Measurements from ENCODE around the gene RAD51C.
A peak's percentile ranks its signal among the peaks of the same experiment; 100 is the strongest.
"Not testable (repeated sequence)": the region's sequence is repeated elsewhere in the genome, so short reads cannot be mapped to it uniquely, and the experiment has no call there.

RAD51C gene

GRCh38 chr17:58684003-58684402 is 8.4 kb upstream of the RAD51C start:
- DNase-seq (ENCODE audit: low spot score) = no peak

GRCh38 chr17:58684462-58684861 is 7.9 kb upstream of the RAD51C start:
- DNase-seq (ENCODE audit: low spot score) = not testable (repeated sequence)

- DNase-seq (ENCODE audit: low spot score) = no peak
Measured at GRCh38 chr17:58686980-58687379, 5.4 kb upstream of the RAD51C start.

- DNase-seq (ENCODE audit: low spot score) = no peak
Measured at GRCh38 chr17:58688521-58688920, 3.9 kb upstream of the RAD51C start.

GRCh38 chr17:58690033-58690432 is 2.4 kb upstream of the RAD51C start:
- not testable (repeated sequence) for DNase-seq (ENCODE audit: low spot score)

GRCh38 chr17:58691701-58692238 is 632 bp upstream of the RAD51C start, which contains the start of gene TEX14:
Gene TEX14, minus strand, starts transcription at chr17:58692045. Its CDS starts 40,044 bp downstream, at chr17:58652001.
- DNase-seq (ENCODE audit: low spot score) = no peak

GRCh38 chr17:58693208-58693607 is 806 bp downstream of the RAD51C start:
- DNase-seq (ENCODE audit: low spot score) = peak; percentile 17

GRCh38 chr17:58693751-58694150 is 1.3 kb downstream of the RAD51C start:
- DNase-seq (ENCODE audit: low spot score) = no peak

GRCh38 chr17:58694302-58694701 is 1.9 kb downstream of the RAD51C start:
- DNase-seq (ENCODE audit: low spot score) = no peak

GRCh38 chr17:58694826-58695225 is 2.4 kb downstream of the RAD51C start:
- DNase-seq (ENCODE audit: low spot score) = no peak

- DNase-seq (ENCODE audit: low spot score) = no peak
Measured at GRCh38 chr17:58699771-58700170, 7.4 kb downstream of the RAD51C start.

- no peak for DNase-seq (ENCODE audit: low spot score)
Measured at GRCh38 chr17:58702045-58702476, 9.7 kb downstream of the RAD51C start.

- no peak for DNase-seq (ENCODE audit: low spot score)
Measured at GRCh38 chr17:58702708-58703107, 10.3 kb downstream of the RAD51C start.

- peak; percentile 39 for DNase-seq (ENCODE audit: low spot score)
Measured at GRCh38 chr17:58703137-58703915, 10.9 kb downstream of the RAD51C start.

- DNase-seq (ENCODE audit: low spot score) = no peak
Measured at GRCh38 chr17:58703916-58704286, 11.5 kb downstream of the RAD51C start.

GRCh38 chr17:58706351-58707140 is 14.1 kb downstream of the RAD51C start:
- no peak for DNase-seq (ENCODE audit: low spot score)

- DNase-seq (ENCODE audit: low spot score) = peak; percentile 55
Measured at GRCh38 chr17:58710948-58711552, 18.6 kb downstream of the RAD51C start.

- no peak for DNase-seq (ENCODE audit: low spot score)
Measured at GRCh38 chr17:58722274-58722673, 29.9 kb downstream of the RAD51C start.

- no peak for DNase-seq (ENCODE audit: low spot score)
Measured at GRCh38 chr17:58722696-58723095, 30.3 kb downstream of the RAD51C start.

- peak; percentile 11 for DNase-seq (ENCODE audit: low spot score)
Measured at GRCh38 chr17:58728798-58729197, 36.4 kb downstream of the RAD51C start.

- DNase-seq (ENCODE audit: low spot score) = no peak
Measured at GRCh38 chr17:58730937-58731336, 38.5 kb downstream of the RAD51C start.

- DNase-seq (ENCODE audit: low spot score) = no peak
Measured at GRCh38 chr17:58734040-58734439, 41.6 kb downstream of the RAD51C start.

Measured in GM03348 (cell line).